ELF-1 (cell line): Measurements from ENCODE around the gene IL4I1.
"Not testable (repeated sequence)": the region's sequence is repeated elsewhere in the genome, so short reads cannot be mapped to it uniquely, and the experiment has no call there.

ENCODE experiments used
- DNase-seq: peaks from one replicate; pipeline ENCODE4 v3.0.0-alpha.2; 2016; ENCODE audit warnings: low read depth, low spot score

Gene IL4I1

DNA sequence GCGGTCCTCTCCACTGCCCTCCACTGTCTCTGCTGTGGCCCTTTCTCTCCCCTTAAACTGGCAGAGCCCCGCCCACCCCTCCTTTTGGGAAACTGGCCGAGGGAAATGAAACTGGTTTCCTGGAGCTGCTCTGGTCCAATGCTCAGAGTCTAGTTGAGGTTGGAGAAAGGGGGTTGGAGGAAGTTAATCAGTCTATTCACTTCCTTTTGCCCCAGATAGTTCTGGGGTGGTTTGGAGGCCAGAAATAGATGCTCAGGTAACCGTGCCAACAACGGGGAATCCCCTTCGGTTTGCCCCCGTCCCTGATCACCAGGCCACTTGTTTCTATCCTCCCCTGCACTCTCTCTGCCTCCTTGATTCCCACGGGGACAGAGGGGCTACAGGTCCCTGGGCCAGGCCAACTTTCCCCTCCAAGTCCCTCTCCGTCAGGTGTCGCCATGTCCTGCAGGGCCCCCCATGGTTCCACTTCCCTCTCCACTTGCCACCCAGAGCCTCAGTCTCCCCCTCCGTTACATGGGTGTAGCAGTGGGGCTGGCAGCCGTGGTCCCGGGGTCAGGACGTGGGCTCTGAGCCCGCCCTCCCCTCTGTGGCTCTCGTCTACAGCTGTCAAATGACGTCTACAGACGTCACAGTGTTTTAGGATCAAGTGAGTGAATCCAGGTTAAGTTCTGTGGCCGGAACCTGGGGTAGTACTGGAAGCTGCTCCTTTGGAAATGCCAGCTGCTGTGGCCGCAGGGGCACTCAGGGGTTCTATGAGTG, at the start of gene IL4I1:
Gene IL4I1, minus strand, starts transcription at position 25 of the 759 bp plus-strand sequence. CDS start 727 bp downstream, outside the sequence.
- DNase-seq: no peak

- no peak for DNase-seq
These were observed 49.7 kb upstream of the IL4I1 start for GRCh38 chr19:49946415-49946814.

- not testable (repeated sequence) for DNase-seq
These were observed 47.9 kb upstream of the IL4I1 start for GRCh38 chr19:49944567-49944966.

DNA sequence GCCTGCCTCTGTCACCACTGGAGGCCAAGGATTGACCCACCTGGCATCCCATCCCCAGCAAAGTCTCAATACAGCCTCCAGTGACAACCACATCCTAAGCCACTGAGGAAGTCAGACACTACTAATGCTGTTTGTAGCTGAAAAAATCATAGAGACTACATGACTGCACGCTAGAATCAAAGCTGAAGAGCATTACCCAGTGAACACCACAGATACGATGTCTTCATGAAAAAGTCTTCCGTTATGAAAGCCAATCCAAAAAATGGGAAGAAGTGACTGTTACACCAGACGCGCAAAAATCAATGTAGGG, 43.8 kb upstream of the IL4I1 start:
- DNase-seq: no peak

DNA sequence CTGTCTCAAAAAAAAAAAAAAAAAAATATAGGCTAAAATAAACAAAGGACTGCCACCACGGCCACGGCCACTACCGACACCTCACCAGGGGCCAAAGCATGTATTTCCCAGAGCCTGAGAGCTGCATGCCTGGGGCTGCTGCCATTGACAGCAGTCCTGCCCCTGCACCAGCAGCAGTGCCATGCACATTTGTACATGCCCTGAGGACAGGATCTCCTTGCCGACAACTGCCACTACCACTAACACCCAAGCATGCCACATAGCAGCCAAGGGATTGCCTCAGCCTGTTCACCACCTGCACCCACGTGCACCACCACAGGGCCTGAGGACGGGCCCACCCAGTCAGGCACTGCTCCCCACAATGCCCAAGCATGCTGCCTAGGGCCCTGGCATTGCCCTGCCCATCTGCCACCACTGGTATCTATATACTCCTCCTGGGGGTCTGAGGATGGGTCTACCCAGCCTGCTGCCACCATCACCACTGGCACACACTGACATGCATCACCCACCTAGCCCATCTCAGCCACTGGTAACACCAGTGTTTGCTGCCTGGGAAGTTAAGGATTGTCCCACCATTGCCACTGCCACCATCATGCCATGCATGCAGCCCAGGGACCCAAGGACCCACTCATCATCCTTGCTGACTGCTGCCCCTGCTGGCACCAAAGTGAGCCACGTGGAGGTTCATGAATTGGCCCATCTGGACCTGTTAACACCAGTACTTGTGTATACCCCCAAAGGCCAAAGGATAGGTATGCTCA, 43.2 kb upstream of the IL4I1 start:
- DNase-seq: no peak

GRCh38 chr19:49938662-49939061, 42.0 kb upstream of the IL4I1 start:
- no peak for DNase-seq

GRCh38 chr19:49937750-49938381, 41.2 kb upstream of the IL4I1 start:
- DNase-seq: peak; percentile 91

DNA sequence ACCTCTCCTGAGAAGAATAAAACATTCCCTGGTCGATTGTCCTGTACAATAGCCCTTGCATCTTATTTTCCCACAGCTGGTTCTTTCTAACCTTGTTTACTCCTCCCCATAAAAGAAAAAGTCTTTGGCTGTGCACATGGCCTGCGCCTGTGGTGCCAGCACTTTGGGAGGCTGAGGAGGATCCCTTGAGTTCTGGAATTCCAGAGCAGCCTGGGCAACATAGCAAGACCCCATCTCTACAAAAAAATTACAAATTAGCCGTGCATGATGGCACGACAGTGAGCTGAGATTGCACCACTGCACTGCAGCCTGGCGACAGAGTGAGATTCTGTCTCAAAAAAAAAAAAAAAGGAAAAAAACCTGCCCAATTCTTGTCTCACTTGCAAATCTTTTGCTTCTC, 39.9 kb upstream of the IL4I1 start:
- DNase-seq: no peak

- DNase-seq: no peak
These were observed 37.0 kb upstream of the IL4I1 start for GRCh38 chr19:49933643-49934042.

DNA sequence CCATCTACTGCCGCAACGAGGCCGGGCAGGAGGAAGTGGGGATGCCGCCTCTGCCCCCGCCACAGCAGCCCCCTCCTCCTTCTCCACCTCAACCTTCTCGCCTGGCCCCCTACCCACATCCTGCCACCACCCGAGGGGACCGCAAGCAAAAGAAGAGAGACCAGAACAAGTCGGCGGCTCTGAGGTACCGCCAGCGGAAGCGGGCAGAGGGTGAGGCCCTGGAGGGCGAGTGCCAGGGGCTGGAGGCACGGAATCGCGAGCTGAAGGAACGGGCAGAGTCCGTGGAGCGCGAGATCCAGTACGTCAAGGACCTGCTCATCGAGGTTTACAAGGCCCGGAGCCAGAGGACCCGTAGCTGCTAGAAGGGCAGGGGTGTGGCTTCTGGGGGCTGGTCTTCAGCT, 36.0 kb upstream of the IL4I1 start:
- DNase-seq: no peak

DNA sequence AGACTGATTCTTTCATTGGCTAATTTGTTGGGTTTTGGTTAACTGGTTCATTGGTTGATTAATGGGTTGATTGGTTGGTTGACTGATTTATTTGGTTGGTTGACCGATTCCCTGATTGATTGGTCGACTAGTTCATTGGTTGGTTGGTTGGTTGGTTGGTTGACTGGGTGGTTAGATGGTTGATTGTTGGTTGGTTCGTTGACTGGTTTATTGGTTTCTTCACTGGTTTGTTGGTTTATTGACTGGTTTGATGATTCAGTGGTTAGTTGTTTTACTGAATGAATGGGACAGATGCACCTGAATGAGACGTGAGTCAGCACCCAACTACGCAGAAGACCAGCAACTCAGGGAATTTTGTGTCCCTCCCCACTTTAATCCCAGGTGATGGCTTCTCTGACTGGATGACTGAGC, 35.4 kb upstream of the IL4I1 start:
- no peak for DNase-seq

DNA sequence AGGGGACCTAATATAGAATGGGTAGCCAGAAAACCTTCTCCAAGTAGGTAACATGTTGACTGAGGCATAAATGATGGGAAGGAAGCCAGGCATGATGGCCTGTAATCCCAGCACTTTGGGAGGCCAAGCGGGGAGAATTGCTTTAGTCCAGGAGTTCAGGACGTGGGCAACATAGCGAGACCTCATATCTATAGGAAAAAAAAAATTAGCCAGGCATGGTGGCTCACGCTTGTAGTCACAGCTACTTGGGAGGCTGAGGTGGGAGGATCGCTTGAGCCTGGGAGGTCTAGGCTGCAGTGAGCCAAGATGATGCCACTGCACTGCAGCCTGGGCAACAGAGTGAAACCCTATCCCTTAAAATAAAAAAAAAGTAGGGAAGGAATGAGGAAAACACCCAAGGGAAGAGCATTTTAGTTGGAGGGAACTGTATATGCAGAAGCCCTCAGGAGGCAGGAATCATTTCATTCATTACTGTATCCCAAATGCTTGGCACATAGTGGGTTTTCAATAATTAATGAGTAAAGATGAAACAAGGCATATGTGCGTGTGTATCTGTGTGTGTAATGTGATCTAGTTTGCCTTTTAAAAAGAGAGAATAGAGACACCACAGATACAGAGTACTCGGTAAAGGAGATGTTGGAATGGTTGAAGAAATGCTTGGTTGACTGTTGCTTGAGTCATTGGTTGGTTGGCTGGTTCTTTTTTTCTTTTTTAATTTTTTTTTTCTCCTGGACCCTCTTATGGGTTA, 34.8 kb upstream of the IL4I1 start:
- DNase-seq: no peak

- no peak for DNase-seq
These were observed 33.9 kb upstream of the IL4I1 start for GRCh38 chr19:49930483-49931011.

DNA sequence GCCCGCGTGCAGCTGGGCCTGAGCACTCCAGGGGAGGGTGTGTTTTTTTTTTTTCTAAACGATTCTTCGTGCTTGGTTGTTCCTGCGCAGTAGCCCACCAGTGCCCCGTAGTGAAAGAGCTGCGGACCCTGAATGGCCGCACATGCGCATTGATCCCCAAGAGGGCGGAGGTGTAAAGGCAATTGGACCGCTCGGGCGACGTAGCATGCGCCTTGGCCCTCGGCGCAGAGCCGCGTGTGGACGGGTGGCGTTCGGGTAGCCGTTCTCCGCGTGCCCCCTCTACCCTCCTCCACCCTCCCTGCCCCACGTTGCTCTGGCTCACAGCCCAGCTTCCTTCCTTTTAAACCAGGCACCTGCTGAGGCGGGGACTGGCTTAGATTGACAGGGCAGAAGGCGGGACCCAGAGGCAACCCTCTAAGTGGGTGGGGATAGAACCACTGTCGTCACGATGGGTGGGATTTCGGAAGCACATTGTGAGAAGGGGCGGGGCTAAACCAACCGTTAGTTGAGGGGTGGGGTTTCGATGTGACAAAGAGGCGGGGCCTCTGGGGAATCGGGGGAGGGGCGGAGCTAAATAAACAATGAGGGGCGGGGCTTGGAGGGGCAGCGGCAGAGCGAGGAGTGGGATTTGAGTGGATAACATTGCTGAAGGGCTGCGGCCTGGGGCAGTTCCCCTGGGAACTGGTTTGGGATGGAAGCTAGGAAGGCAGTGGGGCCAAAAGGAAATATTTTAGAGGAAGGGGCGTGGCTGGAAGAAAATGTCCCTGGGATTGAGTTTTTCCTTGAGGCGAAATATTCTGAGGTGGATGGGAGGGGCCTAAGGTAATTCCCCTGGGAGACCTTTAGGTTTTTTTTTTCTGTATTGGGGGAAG, 33.2 kb upstream of the IL4I1 start:
- peak; percentile 97 for DNase-seq

- DNase-seq: peak; percentile 91
These were observed 32.5 kb upstream of the IL4I1 start, which contains the start of the genes ATF5 and NUP62 for GRCh38 chr19:49929121-49929610. ATF5 (plus strand) TSS chr19:49929205; CDS start chr19:49930851, 1,646 bp downstream. NUP62 (minus strand) TSS chr19:49929504; CDS start chr19:49909807, 19,697 bp downstream.

GRCh38 chr19:49927526-49928264, 31.0 kb upstream of the IL4I1 start:
- no peak for DNase-seq

GRCh38 chr19:49926515-49926914, 29.8 kb upstream of the IL4I1 start:
- no peak for DNase-seq

DNA sequence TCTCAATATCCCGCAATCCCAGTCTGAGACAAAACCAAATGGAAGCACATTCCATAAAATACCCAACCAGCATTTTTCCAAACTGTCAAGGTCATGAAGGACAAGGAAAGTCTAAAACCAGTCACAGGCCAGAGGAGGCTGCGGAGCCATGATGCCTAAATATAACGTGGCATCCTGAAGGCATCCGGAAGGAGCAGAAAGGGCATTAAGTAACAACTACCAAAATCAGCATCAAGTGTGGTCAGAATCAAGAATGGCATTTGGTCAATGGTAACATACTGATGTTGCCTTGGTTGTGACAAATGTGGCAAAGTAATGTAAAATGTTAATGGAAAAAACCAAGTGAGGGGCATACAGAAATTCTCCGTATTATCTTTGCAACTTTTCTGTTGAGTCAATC, 28.8 kb upstream of the IL4I1 start:
- DNase-seq: no peak

DNA sequence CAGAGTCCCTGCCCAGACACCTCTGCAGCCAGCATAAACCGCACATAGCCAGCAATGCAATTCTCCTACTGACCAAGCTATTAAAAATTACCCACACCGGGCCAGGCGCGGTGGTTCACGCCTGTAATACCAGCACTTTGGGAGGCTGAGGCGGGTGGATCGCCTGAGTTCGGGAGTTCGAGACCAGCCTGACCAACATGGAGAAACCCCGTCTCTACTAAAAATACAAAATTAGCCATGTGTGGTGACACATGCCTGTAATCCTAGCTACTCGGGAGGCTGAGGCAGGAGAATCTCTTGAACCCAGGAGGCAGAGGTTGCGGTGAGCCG, 28.2 kb upstream of the IL4I1 start:
- DNase-seq: not testable (repeated sequence)
